SHP77 (cell line): ENCODE data around the gene NHERF2.

Source experiments
- DNase-seq, 2 experiments: peaks; one replicate each; lab custom pipeline; 2025; lab: John Stamatoyannopoulos, UW

NHERF2 gene

GRCh38 chr16:2082983-2083364 is 56.3 kb downstream of the NHERF2 start:
- no peak for DNase-seq

GRCh38 chr16:2083409-2083808 is 56.7 kb downstream of the NHERF2 start:
- no peak for DNase-seq

GRCh38 chr16:2083876-2084780 is 57.4 kb downstream of the NHERF2 start:
- DNase-seq: no peak

- no peak for DNase-seq
Observed at GRCh38 chr16:2084895-2085625, 58.4 kb downstream of the NHERF2 start.

GRCh38 chr16:2085669-2086068 is 59.0 kb downstream of the NHERF2 start:
- no peak for DNase-seq

- DNase-seq: no peak
Observed at GRCh38 chr16:2086106-2086742, 59.5 kb downstream of the NHERF2 start.

GRCh38 chr16:2086812-2087747 is 60.4 kb downstream of the NHERF2 start:
- DNase-seq: no peak

- no peak for DNase-seq
Observed at GRCh38 chr16:2087748-2088631, 61.3 kb downstream of the NHERF2 start.
